Heart left ventricle (tissue), 13 donors: ENCODE results near the gene ARSG.

ENCODE experiments used
- POLR2A ChIP-seq, 2 donors: fragments of 450-650 bp; IDR thresholded peaks; one replicate each; pipeline ENCODE4 v1.6.1; 2017; ENCODE audit warnings: antibody characterized with exemption in 2 of 2, mild to moderate bottlenecking in 2 of 2, moderate library complexity in 2 of 2
- TF ChIP-seq, protein P1 (sequence below), 12 donors: fragments of 200-600 bp; sonication (generic) in 4 of 12; IDR thresholded peaks; one replicate each; pipeline versions ENCODE4 v1.5.0 to v1.8.0; 2018 to 2022; ENCODE audit warnings: antibody characterized with exemption in 12 of 12, mild to moderate bottlenecking in 5 of 12
- donor health status: ischemic (EF 13 %, LVEDD 7.1; RV severe dilation, severe dysfunction).
- donor health status: DM: no; HTN: yes; CAD: no.
- donor health status: DM: no; HTN: no; CAD: no.
- donor health status: ischemic (EF 25% LVEDD 6.9; RV normal size, moderate dysfunction).
- donor health status: ischemic (EF 25% LVEDD 5.7; RV mildly dilated, moderate dysfunction).
- donor health status: ischemic (EF 35%, LVEDD 5.7; RV mildly dilated, moderate dysfunction).
- donor health status: nonischemic (EF 11% LVEDD 7.7; RV severe dilation, severe dysfunction).
- donor health status: DM: yes; HTN: yes; CAD: no.
- donor health status: PGD.
- donor health status: ischemic (EF 29% LVEDD 5.4; RV normal size, mild dysfunction).
- donor health status: nonischemic (EF 23%, LVEDD 6.1; RV moderate dilation, normal function).

GRCh38 chr17:68318103-68318991, 27.1 kb downstream of the ARSG start:
- TF ChIP-seq, protein P1, sequence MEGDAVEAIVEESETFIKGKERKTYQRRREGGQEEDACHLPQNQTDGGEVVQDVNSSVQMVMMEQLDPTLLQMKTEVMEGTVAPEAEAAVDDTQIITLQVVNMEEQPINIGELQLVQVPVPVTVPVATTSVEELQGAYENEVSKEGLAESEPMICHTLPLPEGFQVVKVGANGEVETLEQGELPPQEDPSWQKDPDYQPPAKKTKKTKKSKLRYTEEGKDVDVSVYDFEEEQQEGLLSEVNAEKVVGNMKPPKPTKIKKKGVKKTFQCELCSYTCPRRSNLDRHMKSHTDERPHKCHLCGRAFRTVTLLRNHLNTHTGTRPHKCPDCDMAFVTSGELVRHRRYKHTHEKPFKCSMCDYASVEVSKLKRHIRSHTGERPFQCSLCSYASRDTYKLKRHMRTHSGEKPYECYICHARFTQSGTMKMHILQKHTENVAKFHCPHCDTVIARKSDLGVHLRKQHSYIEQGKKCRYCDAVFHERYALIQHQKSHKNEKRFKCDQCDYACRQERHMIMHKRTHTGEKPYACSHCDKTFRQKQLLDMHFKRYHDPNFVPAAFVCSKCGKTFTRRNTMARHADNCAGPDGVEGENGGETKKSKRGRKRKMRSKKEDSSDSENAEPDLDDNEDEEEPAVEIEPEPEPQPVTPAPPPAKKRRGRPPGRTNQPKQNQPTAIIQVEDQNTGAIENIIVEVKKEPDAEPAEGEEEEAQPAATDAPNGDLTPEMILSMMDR (IDR thresholded peaks at IDR 0.05): no peak
- TF ChIP-seq POLR2A (IDR thresholded peaks at IDR 0.05): no peak
